Vagina (tissue), 2 donors: Measurements from ENCODE around the gene AGAP5.
"Not testable (repeated sequence)": the region's sequence is repeated elsewhere in the genome, so short reads cannot be mapped to it uniquely, and the experiment has no call there.

Experiments used
- CTCF ChIP-seq, 3 experiments: fragments of 450-650 bp in 2 of 3; fragments of 200-600 bp in 1 of 3; sonication (generic) in 1 of 3; IDR thresholded peaks; one replicate each; pipeline ENCODE4 v1.5.1; 2017 to 2019; ENCODE audit warnings: antibody characterized with exemption in 3 of 3, mild to moderate bottlenecking in 2 of 3, moderate library complexity in 2 of 3
- POLR2A ChIP-seq, 2 donors: fragments of 450-650 bp; IDR thresholded peaks; one replicate each; pipeline ENCODE4 v1.6.1; 2017; ENCODE audit warnings: antibody characterized with exemption in 2 of 2, mild to moderate bottlenecking in 2 of 2, moderate library complexity in 2 of 2
- POLR2AphosphoS5 ChIP-seq, 2 donors: sonication (generic); formaldehyde crosslinking; IDR thresholded peaks; one replicate each; pipeline ENCODE4 v1.9.0; 2017; ENCODE audit warnings: antibody characterized with exemption in 2 of 2, mild to moderate bottlenecking in 2 of 2, low read depth in 1 of 2; ENCODE audit not compliant: insufficient read depth in 1 of 2

GRCh38 chr10:73695302-73695701 is 2.6 kb downstream of the AGAP5 start:
- not testable (repeated sequence) for TF ChIP-seq CTCF (IDR thresholded peaks at IDR 0.05); POLR2AphosphoS5 (IDR thresholded peaks at IDR 0.05; ENCODE audit: insufficient read depth in 1 of 2, low read depth in 1 of 2); POLR2A (IDR thresholded peaks at IDR 0.05)
